Limb (tissue), 2 donors: ENCODE data around the gene SLC35A1.
"Not testable (repeated sequence)": the region's sequence is repeated elsewhere in the genome, so short reads cannot be mapped to it uniquely, and the experiment has no call there.

Source experiments
- DNase-seq, 2 donors: peaks; one replicate each; pipeline ENCODE4 v3.0.0-alpha.2; 2016; ENCODE audit errors: extremely low spot score in 2 of 2

Gene SLC35A1

GRCh38 chr6:87472525-87473418, at the start of gene SLC35A1:
Gene SLC35A1 (plus strand): TSS chr6:87472974. CDS start chr6:87473004, 30 bp downstream.
- DNase-seq = peak; percentile 82 to 94

GRCh38 chr6:87426789-87427188, 46.0 kb upstream of the SLC35A1 start:
- DNase-seq = no peak

GRCh38 chr6:87430499-87430898, 42.3 kb upstream of the SLC35A1 start:
- DNase-seq = no peak

- no peak for DNase-seq
These were observed 41.5 kb upstream of the SLC35A1 start for GRCh38 chr6:87431263-87431662.

GRCh38 chr6:87436435-87436834, 36.3 kb upstream of the SLC35A1 start:
- peak; percentile 67 to 73 for DNase-seq

- DNase-seq = no peak
These were observed 31.1 kb upstream of the SLC35A1 start for GRCh38 chr6:87441711-87442110.

- DNase-seq = no peak
These were observed 28.4 kb upstream of the SLC35A1 start for GRCh38 chr6:87444362-87444761.

GRCh38 chr6:87465051-87465450, 7.7 kb upstream of the SLC35A1 start:
- DNase-seq = no peak

GRCh38 chr6:87473419-87473903, 687 bp downstream of the SLC35A1 start:
- DNase-seq = peak in 1 of 2 donors; percentile 47

- no peak for DNase-seq
These were observed 9.2 kb downstream of the SLC35A1 start for GRCh38 chr6:87481931-87482330.

- DNase-seq = no peak
These were observed 9.6 kb downstream of the SLC35A1 start for GRCh38 chr6:87482366-87482765.

- peak in 1 of 2 donors; percentile 30 for DNase-seq
These were observed 11.2 kb downstream of the SLC35A1 start for GRCh38 chr6:87483929-87484328.

- no peak for DNase-seq
These were observed 11.7 kb downstream of the SLC35A1 start for GRCh38 chr6:87484491-87484890.

GRCh38 chr6:87487555-87487954, 14.8 kb downstream of the SLC35A1 start:
- DNase-seq = no peak

GRCh38 chr6:87489326-87489725, 16.6 kb downstream of the SLC35A1 start:
- DNase-seq = not testable (repeated sequence)

GRCh38 chr6:87494761-87495422, 22.1 kb downstream of the SLC35A1 start:
- no peak for DNase-seq

GRCh38 chr6:87498048-87498447, 25.3 kb downstream of the SLC35A1 start:
- no peak for DNase-seq

GRCh38 chr6:87501809-87502572, 29.2 kb downstream of the SLC35A1 start:
- DNase-seq = no peak

GRCh38 chr6:87504441-87504840, 31.7 kb downstream of the SLC35A1 start:
- no peak for DNase-seq

GRCh38 chr6:87514831-87515230, 42.1 kb downstream of the SLC35A1 start:
- DNase-seq = no peak

- DNase-seq = no peak
These were observed 45.7 kb downstream of the SLC35A1 start for GRCh38 chr6:87518453-87518852.

GRCh38 chr6:87522686-87523085, 49.9 kb downstream of the SLC35A1 start:
- no peak for DNase-seq
